ENCODE measurements around the gene CCDC169.
"Not testable (repeated sequence)": the region's sequence is repeated elsewhere in the genome, so short reads cannot be mapped to it uniquely, and the experiment has no call there.

The CCDC169 gene

DNA sequence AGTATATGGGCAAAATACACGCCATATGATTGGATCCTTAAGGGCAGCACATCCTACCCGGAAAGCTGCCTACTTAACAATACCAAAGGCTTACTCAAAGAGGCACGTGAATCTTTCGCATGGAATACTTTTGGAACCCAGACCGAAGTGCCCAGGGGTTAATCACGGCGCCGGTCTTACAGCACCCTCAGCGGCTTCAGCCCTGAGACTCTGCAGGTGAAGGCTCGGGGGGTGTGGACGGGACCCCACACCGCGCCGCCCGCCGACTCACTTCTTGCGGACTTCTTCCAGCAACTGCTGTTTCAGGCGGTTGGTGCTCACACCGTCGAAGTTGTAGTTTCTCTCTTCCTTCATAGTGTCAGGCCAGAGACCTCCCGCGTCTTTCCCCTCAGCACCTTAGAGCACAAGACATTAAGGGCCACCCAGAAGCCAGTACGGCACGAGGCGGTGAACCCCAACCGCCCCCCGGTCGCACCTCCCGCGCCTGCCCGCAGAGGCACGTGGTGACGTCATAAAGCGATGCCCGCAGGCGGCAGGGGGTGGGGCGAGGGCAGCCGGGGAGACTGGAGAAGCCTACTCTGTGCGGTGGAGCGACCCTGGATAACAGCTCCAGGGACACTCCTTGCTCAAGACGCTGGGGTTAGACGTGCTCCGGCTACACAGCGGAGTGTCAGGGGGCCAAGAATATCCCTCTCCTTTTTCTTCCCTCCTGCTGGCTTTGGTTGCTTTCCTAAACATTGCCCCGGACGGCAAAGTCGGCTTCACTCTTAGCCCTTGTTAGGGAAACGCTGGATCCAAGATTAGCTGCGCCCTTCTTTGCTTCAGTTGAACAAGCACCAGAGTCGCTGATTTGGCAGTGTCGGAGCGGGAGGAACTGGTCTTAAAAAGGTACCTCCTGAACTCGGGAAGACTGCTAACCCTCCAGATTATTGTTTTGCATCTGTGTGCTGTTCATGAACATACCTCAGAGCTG lies at the start of gene CCDC169:
Gene CCDC169, minus strand, starts transcription at position 449 of the 973 bp plus-strand sequence. Its CDS starts 95 bp downstream, at position 354.
- DNase-seq, result peak; percentile 35

- peak; percentile 90 for DNase-seq
These were observed 48.8 kb upstream of the CCDC169 start, which contains the start of gene SPART for GRCh38 chr13:36346222-36347083. Gene SPART (minus strand): TSS chr13:36346394. CDS start chr13:36335830, 10,564 bp downstream.

- peak; percentile 47 for DNase-seq
These were observed 48.0 kb upstream of the CCDC169 start for GRCh38 chr13:36345438-36346221.

DNA sequence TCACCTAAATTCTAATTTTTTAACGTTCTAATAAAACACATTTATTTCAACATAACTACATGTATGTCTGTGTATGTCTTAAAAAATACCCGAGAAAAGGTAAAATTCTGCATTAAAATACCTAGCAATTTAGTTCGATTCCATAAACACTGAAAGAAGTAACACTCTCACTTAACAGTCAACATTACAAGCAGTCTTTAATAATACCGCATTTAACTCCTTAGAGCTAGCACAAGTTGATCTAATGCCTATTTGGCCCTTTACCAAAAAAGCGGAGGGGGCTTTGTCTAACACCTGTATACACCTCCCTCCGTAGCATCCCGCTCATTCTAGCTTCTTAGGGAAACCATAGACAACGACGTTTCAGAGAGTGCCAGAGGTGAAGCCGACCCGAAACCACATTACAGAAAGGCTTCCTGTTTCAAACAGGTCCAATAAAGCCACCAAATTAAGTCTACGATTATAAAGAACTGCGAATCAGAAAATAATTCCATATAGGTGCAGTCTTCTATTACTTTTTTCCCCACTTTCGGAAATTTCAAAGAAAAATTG lies 47.3 kb upstream of the CCDC169 start:
- DNase-seq, result peak; percentile 10

DNA sequence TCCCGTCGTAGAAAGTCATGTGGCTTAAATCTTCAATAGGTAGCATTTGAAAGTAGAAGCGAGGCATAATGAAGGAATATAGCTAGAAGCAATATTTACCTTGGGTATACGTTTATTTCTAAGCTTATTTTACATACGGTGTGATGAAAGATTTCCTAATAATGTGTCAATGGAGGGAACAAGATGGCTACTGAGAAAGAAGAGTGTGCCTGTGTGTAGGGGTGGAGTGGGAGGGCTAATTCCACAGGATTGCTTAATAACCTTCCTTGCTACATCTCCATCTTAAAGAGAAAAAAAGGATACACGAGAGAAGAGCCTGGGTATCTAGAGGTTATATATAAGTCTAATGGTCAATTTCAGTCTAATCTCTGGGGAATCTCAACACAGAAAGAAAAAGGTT lies 46.6 kb upstream of the CCDC169 start:
- no peak for DNase-seq

DNA sequence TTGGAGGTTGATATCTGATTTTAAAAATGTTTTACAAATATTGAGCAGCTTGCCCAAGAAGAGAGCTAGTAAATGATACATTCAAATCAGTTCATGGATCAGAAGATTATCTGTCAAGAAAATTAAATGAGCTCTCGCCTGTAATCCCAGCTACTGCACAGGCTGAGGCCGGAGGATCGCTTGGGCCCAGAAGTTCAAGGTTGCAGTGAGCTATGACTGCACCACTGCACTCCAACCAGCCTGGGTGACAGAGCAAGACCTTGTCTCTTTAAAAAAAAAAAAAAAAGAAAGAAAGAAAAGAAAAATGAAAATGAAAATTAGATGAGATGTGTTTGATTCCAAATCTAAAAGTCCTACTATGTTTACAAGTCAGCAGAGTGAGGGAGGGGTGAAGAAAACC lies 46.2 kb upstream of the CCDC169 start:
- DNase-seq, result no peak

DNA sequence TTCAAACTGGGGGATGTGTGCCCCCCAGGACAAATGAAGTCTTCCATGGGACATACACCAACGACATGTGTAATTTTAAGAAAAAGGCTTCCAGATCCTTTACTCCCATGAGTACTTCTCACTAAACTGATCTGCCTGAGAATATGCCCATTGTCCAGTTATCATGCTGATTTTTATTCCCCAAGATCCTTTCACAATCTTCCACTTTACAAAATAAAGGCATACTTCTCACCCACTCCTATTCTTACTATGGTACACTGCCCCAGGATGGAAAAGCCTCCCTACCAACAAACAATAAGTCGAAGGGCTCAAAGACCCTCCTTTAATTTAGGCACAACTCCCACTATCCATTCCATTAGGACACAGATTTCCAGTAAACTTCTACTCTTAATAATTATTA lies 45.1 kb upstream of the CCDC169 start:
- DNase-seq, result no peak

GRCh38 chr13:36341718-36342117 lies 44.1 kb upstream of the CCDC169 start:
- DNase-seq, result no peak

DNA sequence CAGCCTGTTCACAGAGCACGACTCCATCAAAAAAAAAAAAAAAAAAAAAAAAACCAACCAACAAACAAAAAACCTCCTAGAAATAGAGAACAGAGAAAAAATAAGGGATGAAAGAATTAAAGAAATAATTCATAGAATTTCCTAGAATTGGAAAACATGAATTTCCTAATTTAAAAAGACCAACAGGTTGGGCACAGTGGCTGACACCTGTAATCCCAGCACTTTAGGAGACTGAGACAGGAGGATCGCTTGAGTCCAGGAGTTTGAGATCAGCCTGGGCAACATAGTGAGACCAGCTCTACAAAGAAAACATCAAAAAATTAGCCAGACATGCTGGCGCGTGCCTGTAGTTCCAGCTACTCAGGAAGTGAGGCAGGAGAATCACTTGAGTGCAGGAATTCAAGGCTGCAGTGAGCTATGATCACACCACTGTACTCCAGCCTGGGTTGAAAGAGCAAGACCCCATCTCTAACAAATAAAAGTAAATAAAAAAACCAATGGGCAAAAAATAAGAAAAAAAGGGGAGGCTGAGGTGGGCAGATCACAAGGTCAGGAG lies 42.1 kb upstream of the CCDC169 start:
- no peak for DNase-seq

DNA sequence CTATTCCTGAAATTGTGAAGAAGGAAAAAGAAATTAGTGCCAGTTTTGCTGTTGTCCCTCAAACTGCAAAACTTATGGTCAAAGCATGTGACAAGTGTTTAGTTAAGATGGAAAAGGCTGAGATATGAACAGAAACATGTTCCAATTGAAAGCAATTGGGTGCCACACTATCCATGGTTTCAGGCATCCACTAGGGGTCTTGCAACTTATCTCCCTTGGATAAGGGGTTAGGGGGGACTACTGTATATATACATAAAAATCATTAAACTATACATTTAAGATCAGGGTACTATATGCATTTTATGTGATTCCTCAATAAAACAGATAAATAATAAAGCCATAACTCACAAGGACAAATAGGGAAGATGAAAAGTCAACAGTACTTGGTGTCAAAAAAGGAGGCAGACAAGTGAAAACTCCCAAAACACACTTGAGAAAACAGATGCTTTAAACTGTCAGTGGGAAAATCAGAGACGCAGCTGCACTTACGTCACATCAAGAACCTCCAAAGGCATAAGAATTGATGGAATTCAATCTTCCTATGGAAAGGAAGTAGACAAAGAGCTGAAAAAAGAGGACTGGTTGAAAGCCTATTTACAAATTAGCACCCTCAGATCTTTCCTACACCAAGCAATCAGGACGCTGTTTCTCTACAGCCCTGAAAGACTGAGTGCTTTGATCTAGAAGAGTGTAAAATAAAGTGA lies 40.5 kb upstream of the CCDC169 start:
- DNase-seq, result no peak

DNA sequence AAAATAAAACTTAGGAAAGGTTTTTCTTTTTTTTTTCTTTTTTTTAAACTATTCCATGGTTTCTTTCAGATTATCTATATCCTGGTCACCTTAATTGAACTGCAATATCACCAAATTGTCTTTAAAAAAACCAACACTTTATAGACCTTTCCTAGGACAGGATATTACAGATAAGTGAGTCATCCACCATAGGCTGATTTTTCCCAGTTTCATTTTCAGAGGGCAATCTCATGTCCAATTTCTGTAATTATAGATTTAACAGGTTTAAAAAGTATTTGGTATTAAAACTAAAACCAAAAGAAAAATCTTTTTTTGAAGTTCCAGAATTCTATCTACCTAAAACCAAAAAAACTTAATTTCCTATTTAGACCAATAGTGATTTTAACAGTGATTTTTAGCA lies 35.4 kb upstream of the CCDC169 start:
- no peak for DNase-seq

- not testable (repeated sequence) for DNase-seq
These were observed 34.6 kb upstream of the CCDC169 start for GRCh38 chr13:36332255-36332654.

DNA sequence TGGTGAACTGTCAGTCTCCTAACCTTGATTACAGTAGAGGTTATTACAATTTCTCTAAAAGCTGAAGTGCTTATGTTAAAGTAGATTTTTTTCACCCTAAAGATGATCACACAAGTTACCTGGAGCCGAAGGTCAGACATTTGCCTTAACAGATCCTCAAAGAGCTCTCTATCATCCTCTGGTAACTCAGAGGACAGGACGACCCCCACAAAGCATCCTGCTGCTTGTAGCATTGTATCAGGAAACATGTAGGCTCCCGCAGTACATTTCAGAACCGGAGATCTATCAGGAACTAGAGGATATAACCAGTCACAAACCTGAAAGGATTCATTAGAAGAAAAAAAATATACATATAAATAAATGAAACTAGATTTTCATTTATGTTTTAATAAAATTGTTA lies 33.7 kb upstream of the CCDC169 start:
- DNase-seq, result no peak

GRCh38 chr13:36329361-36329760 lies 31.7 kb upstream of the CCDC169 start:
- DNase-seq, result no peak

- DNase-seq, result no peak
These were observed 31.2 kb upstream of the CCDC169 start for GRCh38 chr13:36328821-36329220.

DNA sequence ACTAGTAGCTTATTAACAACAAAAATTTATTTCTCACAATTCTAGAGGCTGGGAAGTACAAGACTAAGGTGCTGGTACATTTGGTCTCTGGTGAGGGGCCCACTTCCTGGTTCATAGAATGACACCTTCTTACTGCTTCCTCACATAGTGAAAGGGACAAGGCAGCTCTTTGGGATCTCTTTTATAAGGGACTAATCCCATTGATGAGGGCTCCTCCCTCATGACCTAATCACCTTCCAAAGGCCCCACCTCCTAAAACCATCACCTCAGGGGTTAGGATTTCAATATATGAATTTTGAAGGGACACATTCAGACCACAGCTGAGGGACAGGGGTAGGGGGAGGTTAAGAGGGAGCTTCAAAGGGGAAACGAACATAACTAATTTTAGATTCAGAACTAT lies 28.3 kb upstream of the CCDC169 start:
- no peak for DNase-seq

- DNase-seq, result not testable (repeated sequence)
These were observed 27.3 kb upstream of the CCDC169 start for GRCh38 chr13:36324881-36325280.

- no peak for DNase-seq
These were observed 26.4 kb upstream of the CCDC169 start for GRCh38 chr13:36323951-36324566.

DNA sequence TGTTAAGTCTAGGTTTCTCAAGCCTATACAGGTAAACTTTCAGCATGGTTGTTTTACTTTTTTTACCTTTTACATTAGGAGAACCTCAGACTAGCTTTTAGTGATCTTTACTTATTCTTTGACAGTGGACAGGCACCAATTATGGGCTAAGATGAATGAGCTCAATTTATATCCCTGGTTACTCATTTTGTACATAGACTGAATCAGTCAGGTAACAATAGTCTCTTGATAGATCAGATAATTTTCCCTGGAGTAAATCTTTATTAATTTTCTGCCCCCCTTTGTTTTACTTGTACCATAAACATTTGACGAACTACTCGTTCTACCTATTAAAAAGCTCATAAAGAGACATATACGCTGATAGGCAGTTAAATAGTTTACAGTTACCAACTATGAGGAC lies 25.8 kb upstream of the CCDC169 start:
- no peak for DNase-seq

GRCh38 chr13:36319793-36320192 lies 22.2 kb upstream of the CCDC169 start:
- DNase-seq, result not testable (repeated sequence)

All from CD4-positive, alpha-beta T cell treated with Interleukin-4 for 4 hours (primary cell).